OCI-LY7 (cell line): ENCODE measurements around the gene SEC31A. TPM values are rescaled to one million over a fixed set of nuclear protein-coding genes. Genes with fewer than 3 reads are reported as not detected.

Source experiments
- BruUV-seq: library from RNA; stranded (reverse); fragments of 400-500 nt; replicated peaks from 2 replicates; lab custom pipeline; 2021; lab: Mats Ljungman, UMichigan
- CTCF ChIA-PET: fragments of 300-600 bp; sonication (Branson Sonifier 250); formaldehyde crosslinking; loops from one replicate; lab custom pipeline; 2022; ENCODE audit warnings: antibody characterized with exemption; ENCODE audit not compliant: unreplicated experiment; lab: Charles Lee
- POLR2A ChIA-PET: fragments of 300-600 bp; sonication (Branson Sonifier 250); formaldehyde crosslinking; loops from one replicate; lab custom pipeline; 2022; ENCODE audit warnings: antibody characterized with exemption; lab: Charles Lee
- DNase-seq: peaks from one replicate; pipeline ENCODE4 v3.0.0-alpha.2; 2015; ENCODE audit warnings: low spot score
- H2AFZ ChIP-seq: fragments of 200-600 bp; sonication (generic), shearing (Covaris generic); 2 replicates; pipeline ENCODE4 v1.6.1; 2014; ENCODE audit warnings: mild to moderate bottlenecking, antibody characterized with exemption, low read length, moderate library complexity
- H3K27ac ChIP-seq: fragments of 200-600 bp; sonication (generic); 2 replicates; pipeline ENCODE4 v1.5.1; 2014; ENCODE audit warnings: mixed run types, low read depth, mild to moderate bottlenecking, moderate library complexity, low read length, inconsistent platforms; ENCODE audit not compliant: poor library complexity, severe bottlenecking
- H3K36me3 ChIP-seq: fragments of 200-600 bp; sonication (generic); 2 replicates; pipeline ENCODE4 v1.6.1; 2014; ENCODE audit warnings: mild to moderate bottlenecking, antibody characterized with exemption, low read length, moderate library complexity, mixed read lengths; ENCODE audit not compliant: insufficient read depth
- H3K4me1 ChIP-seq: fragments of 200-600 bp; sonication (generic); 2 replicates; pipeline ENCODE4 v1.5.1; 2014; ENCODE audit warnings: mild to moderate bottlenecking, low read length; ENCODE audit not compliant: insufficient read depth, poor library complexity, severe bottlenecking
- H3K4me2 ChIP-seq: fragments of 200-600 bp; sonication (generic); 2 replicates; pipeline ENCODE4 v1.6.1; 2014; ENCODE audit warnings: mild to moderate bottlenecking, low read length
- H3K4me3 ChIP-seq: fragments of 200-600 bp; sonication (generic); 2 replicates; pipeline ENCODE4 v1.5.1; 2014; ENCODE audit warnings: mild to moderate bottlenecking, low read depth, low read length; ENCODE audit not compliant: poor library complexity, severe bottlenecking
- H3K79me2 ChIP-seq: fragments of 200-600 bp; sonication (generic); 2 replicates; pipeline ENCODE4 v1.6.1; 2016; ENCODE audit warnings: low read depth, mild to moderate bottlenecking, low read length, moderate library complexity, mixed read lengths; ENCODE audit not compliant: insufficient read depth
- H3K9me2 ChIP-seq: fragments of 200-600 bp; sonication (generic); 2 replicates; pipeline ENCODE4 v1.6.1; 2016; ENCODE audit warnings: mild to moderate bottlenecking, low read length, mixed read lengths; ENCODE audit not compliant: insufficient read depth
- H3K9me3 ChIP-seq: fragments of 200-600 bp; sonication (generic); 2 replicates; pipeline ENCODE4 v1.6.1; 2014; ENCODE audit warnings: mild to moderate bottlenecking, mixed run types, low read length, mixed read lengths
- H4K20me1 ChIP-seq: fragments of 200-600 bp; sonication (generic); 2 replicates; pipeline ENCODE4 v1.6.1; 2014; ENCODE audit warnings: mild to moderate bottlenecking, antibody characterized with exemption, low read length, moderate library complexity, mixed read lengths; ENCODE audit not compliant: insufficient read depth
- CTCF ChIP-seq: fragments of 200-600 bp; sonication (generic); conservative IDR thresholded peaks from 2 replicates; pipeline ENCODE4 v1.5.1; 2014; ENCODE audit warnings: mild to moderate bottlenecking, antibody characterized with exemption, low read length, moderate library complexity, mixed read lengths
- EZH2phosphoT487 ChIP-seq: fragments of 200-600 bp; sonication (generic); IDR thresholded peaks from 2 replicates; pipeline ENCODE4 v1.6.1; 2018; ENCODE audit warnings: low read depth, borderline replicate concordance, mild to moderate bottlenecking, mixed run types, antibody characterized with exemption, low read length, moderate library complexity, mixed read lengths
- intact Hi-C: fragments of 100-400 bp; cut with micrococcal nuclease; formaldehyde crosslinking; loops from one replicate; pipeline ENCODE4 v1.10.0; 2022; ENCODE audit not compliant: unreplicated experiment
- total RNA-seq, 2 experiments: library from RNA; depleted of rRNA in 1 of 2; stranded (reverse); fragments of >200 nt in 1 of 2; shearing (Covaris generic) in 1 of 2; gene quantifications; 2 replicates each; pipeline ENCODE4 v1.2.3, GENCODE V29; 2014 to 2022

SEC31A gene
- total RNA-seq, 2 experiments from 2014 or later = 93.4 to 135 TPM

GRCh38 chr4:82901183-82901718, 10.3 kb upstream of the SEC31A start:
- Histone ChIP-seq H3K4me1 (peaks cover 49% of the 10 kb centered on the region), H2AFZ (peak overlapping the region; percentile 69; the same call in 1 of the 2 replicates), H3K9me2 (no peaks in the 10 kb centered on the region), H3K27ac (peak overlapping the region; percentile 87), H4K20me1 (peaks cover 28% of the 10 kb centered on the region), H3K9me3 (no peaks in the 10 kb centered on the region), H3K4me2 (peak overlapping the region; percentile 77), H3K36me3 (peaks cover 32% of the 10 kb centered on the region), H3K79me2 (peaks cover 81% of the 10 kb centered on the region), H3K4me3 (peak overlapping the region; percentile 85)
- DNase-seq = no peak
- intact Hi-C loops = loop anchor here (2.0 kb wide), 3 partner anchors 68 to 526 kb away; partner anchors contain the start of gene COPS4
- TF ChIP-seq EZH2phosphoT487 (no peak), CTCF (no peak)
- POLR2A ChIA-PET = interaction anchor here (0.6 to 2.9 kb wide), 8 partner anchors 9 to 1277 kb away, joined by 3 to 41 read pairs (median 6); partner anchors contain the start of gene LIN54
- no TSS peak for BruUV-seq
- CTCF ChIA-PET = interaction anchor here (0.6 to 2.1 kb wide), 2 partner anchors 11 to 134 kb away, joined by 3 to 9 read pairs; partner anchors contain the start of genes COPS4 and SEC31A

GRCh38 chr4:82900411-82901182, 9.6 kb upstream of the SEC31A start, which contains the start of gene THAP9:
TSS of gene THAP9 (plus strand) at chr4:82900735. CDS start at chr4:82900803, 68 bp downstream.
- H3K27ac ChIP-seq = peak within 1 kb of the TSS; percentile 87
- H3K4me3 ChIP-seq = peak within 1 kb of the TSS; percentile 85
- peaks cover 43% of the 10 kb centered on the region for H3K4me1 ChIP-seq
- ChIA-PET CTCF (interaction anchor here (1.2 to 2.1 kb wide), 2 partner anchors 113 to 134 kb away, joined by 3 to 9 read pairs; partner anchors contain the start of gene COPS4), POLR2A (interaction anchor here (0.6 to 2.9 kb wide), 18 partner anchors 9 to 1277 kb away, joined by 3 to 41 read pairs (median 6); partner anchors contain the start of genes COPS4, LIN54 and PLAC8)
- peak within 1 kb of the TSS; percentile 97 for H3K4me2 ChIP-seq
- peaks cover 39% of the 10 kb centered on the region for H3K36me3 ChIP-seq
- no peaks in the 10 kb centered on the region for H3K9me2 ChIP-seq
- intact Hi-C loops = loop anchor here (1.0 to 2.0 kb wide), 5 partner anchors 9 to 526 kb away; partner anchors contain the start of genes COPS4, LIN54 and SEC31A
- peak within 1 kb of the TSS; percentile 69; the same call in 1 of the 2 replicates for H2AFZ ChIP-seq
- H3K9me3 ChIP-seq = no peaks in the 10 kb centered on the region
- peaks cover 28% of the 10 kb centered on the region for H4K20me1 ChIP-seq
- DNase-seq = peak; percentile 99
- no peak for TF ChIP-seq EZH2phosphoT487
- no peak for TF ChIP-seq CTCF
- BruUV-seq = no TSS peak
- peaks cover 81% of the 10 kb centered on the region for H3K79me2 ChIP-seq
